ENCODE data around the gene NFIC.
"Not testable (repeated sequence)": the region's sequence is repeated elsewhere in the genome, so short reads cannot be mapped to it uniquely, and the experiment has no call there.

Gene NFIC

DNA sequence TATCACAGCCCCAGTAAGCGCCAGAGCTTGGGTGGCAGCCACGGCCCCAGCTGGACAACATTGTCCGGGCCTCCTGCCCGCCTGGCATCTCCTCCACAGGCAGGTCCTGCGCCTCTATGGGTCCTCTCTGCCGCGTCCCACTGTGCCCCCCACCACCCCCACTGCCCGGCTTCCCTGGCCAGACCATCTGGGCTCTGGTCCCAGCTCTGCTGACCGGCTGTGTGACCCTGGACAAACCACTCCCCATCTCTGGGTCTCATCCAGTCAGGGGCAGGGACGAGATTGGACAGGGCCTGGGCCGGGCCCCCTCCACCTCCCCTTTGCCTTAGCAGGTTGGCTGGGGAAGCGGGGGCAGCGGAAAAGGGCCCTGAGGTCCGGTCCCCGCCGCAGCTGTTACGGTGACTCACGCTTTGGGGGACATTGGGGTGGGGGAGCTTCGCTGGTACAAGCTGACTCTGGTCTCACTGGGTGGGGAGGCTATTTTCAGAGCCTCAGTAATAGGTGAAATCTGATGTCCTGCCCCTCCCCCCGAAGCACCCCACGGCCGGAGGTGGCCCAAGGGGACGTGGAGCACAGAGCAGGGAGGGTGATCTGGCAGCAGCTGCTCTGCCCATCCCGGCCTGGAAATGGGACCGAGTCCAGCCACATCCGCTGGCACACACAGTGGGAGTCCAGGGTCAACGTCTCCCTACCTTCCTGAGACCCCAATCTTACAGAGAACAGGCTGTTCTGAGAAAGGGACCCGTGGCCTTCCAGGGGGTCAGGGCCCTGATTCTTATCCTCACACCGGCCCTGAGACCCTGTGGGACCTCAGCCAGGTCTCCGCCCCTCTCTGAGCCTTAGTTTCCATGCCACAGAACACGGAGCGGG lies 9.1 kb downstream of the NFIC start:
- DNase-seq = no peak

DNA sequence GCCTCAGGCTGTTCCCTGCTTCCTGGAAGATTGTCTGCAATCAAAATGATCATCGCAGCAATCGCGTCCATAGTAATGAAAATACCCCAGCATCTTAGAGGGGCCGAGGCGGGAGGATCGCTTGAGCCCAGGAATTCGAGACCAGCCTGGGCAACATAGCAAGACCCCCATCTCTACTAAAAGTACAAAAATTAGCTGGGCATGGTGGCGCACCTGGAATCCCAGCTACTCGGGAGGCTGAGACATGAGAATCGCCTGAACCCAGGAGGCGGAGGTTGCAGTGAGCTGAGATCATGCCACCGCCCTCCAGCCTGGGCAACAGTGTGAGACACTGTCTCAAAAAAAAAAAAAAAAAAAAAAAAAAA lies 9.7 kb downstream of the NFIC start:
- not testable (repeated sequence) for DNase-seq

DNA sequence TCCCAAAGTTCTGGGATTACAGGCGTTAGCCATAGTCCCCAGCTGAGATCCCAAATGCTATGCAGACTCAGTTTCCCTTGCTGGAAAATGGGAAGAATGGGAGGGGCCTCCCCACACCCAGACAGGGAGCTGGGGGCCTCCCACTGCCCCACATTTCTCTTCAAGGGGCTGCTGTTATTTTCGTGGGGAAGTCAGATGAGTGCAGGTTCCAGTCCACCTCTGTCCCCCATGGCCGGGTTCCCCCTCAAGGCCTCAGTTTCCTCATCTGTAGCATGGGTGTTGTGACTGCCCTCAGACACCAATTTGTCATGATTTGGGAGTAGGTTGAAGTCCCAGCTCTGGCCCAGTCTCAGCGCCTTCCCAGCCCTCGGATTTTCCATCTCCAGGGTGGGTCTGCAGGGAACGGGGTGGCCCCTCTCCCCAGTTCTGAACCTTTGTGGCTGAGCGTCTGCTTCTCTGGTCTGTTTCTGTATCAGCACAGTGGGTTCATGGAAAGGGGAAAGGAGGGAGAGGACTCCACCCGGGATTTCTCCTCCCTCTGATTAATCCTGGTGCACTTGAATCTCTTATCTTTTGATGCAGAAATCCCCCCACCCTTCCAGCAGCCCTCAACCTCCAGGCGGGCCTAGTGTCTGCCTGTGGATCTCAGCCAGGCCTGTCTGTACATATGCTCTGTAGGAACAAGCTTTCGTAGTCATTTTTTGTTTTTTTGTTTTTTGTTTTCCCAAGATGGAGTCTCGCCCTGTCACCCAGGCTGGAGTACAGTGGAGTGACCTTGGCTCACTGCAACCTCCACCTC lies 12.2 kb downstream of the NFIC start:
- DNase-seq = no peak

DNA sequence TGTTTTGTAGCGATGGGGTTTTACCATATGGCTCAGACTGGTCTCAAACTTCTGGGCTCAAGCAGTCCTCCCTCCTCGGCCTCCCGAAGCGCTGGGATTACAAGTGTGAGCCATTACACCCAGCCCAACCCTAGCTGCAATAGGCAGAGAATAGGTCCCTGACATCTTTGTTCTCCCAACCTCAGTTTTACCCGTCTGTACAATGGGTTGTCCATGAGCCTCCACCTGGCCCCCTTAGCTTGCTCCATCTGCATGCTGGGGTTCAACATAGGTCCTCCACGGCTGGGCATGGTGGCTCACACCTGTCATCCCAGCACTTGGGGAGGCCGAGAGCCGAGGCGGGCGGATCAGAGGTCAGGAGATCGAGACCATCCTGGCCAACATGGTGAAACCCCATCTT lies 14.4 kb downstream of the NFIC start:
- DNase-seq = no peak

DNA sequence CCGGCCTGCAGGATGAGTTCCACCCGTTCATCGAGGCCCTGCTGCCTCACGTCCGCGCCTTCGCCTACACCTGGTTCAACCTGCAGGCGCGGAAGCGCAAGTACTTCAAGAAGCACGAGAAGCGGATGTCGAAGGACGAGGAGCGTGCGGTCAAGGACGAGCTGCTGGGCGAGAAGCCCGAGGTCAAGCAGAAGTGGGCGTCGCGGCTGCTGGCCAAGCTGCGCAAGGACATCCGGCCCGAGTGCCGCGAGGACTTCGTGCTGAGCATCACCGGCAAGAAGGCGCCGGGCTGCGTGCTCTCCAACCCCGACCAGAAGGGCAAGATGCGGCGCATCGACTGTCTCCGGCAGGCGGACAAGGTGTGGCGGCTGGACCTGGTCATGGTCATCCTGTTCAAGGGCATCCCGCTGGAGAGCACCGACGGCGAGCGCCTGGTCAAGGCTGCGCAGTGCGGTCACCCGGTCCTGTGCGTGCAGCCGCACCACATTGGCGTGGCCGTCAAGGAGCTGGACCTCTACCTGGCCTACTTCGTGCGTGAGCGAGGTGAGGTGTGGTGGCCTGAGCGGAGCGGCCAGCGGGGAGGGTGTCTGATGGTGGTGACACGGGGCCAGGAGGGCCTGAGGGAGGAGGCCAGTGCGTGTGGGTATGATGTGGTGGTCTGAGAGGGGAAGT lies 15.5 kb downstream of the NFIC start:
- no peak for DNase-seq

DNA sequence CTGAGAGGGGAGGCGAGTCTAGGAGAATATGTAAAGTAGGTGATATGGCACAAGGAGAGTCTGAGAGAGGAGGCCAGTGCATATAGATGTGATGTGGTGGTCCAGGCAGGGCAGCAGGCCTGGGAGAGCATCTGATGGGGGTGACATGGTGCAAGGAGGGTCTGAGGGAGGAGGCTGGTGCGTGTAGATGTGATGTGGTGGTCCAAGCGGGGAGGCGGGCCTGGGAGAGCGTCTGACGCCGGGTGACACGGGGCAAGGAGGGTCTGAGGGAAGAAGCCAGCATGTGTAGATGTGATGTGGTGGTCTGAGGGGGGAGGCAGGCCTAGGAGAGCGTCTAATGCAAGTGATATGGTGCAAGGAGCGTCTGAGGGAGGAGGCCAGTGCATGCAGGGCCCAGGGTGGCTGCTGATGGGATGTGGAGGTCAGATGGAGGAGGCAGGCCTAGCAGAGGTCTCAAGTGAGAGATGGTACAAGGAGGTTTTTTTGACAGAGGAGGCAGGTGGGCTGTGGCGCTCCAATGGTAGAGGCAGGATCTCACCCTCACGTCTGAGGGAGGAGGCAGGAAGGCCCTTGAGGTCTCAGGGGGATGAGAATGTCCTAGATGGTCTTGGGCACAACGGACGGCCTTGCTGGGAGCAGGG lies 16.2 kb downstream of the NFIC start:
- DNase-seq = no peak

DNA sequence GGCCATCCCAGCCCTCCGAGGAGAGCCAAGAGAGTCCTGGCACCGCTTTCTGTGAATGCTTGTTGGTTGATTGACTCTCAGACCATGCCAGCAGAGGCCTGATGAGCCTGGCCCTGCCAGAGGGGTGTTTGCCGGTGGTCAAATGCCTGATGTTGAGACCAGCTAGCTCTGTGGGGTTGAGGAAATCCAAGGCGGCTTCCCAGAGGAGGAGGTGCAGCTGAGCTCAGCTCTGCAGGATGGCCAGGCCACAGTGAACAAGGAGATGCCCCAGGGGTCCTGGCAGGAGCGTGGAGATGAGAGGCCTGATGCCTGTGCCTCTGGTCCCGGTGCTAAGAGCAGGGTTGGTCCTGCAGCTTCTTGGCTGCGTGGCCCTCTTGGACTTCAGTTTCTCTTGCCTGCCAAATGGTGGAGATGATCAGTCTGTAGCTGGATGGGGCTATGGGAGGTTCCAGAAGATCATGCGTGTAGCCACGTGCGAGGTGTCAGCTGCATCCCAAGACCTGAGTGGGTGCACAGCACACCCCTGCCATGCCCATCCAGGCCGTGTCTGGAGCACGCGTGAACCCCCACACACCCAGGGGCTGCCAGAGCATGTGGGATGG lies 16.8 kb downstream of the NFIC start:
- no peak for DNase-seq

DNA sequence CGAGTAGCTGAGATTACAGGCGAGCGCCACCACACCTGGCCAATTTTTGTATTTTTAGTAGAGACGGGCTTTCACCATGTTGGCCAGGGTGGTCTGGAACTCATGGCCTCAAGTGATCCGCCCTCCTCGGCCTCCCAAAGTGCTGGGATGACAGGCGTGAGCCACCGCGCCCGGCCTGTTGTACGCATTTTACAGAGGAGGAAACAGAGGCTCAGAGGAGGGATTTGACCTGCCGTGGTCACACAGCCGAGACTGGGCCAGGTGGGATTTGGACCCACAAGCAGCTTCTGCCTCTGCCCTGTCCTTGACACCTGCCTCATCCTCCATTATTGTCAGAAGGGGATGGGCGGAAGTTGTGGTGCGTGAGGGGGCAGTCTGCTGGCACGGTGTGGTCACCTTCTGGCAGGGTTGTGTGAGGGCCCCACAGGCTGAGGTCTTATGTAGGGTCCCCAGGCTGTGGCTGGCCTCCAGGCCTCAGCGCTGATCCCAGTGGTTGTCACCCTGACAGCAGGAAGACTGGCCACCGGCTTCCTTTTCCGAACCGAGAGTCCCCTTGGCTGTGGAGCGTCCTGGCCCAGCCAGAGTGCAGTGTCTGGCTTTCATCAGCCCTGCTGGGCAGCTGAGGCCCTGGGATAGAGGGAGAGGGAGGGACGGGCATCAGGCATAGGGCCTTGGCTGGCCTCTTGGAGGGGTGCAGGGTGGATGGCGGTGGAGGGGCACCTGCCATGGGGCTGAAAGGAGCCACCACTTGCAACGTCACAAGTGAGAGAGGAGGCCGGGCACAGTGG lies 20.3 kb downstream of the NFIC start:
- DNase-seq = no peak

DNA sequence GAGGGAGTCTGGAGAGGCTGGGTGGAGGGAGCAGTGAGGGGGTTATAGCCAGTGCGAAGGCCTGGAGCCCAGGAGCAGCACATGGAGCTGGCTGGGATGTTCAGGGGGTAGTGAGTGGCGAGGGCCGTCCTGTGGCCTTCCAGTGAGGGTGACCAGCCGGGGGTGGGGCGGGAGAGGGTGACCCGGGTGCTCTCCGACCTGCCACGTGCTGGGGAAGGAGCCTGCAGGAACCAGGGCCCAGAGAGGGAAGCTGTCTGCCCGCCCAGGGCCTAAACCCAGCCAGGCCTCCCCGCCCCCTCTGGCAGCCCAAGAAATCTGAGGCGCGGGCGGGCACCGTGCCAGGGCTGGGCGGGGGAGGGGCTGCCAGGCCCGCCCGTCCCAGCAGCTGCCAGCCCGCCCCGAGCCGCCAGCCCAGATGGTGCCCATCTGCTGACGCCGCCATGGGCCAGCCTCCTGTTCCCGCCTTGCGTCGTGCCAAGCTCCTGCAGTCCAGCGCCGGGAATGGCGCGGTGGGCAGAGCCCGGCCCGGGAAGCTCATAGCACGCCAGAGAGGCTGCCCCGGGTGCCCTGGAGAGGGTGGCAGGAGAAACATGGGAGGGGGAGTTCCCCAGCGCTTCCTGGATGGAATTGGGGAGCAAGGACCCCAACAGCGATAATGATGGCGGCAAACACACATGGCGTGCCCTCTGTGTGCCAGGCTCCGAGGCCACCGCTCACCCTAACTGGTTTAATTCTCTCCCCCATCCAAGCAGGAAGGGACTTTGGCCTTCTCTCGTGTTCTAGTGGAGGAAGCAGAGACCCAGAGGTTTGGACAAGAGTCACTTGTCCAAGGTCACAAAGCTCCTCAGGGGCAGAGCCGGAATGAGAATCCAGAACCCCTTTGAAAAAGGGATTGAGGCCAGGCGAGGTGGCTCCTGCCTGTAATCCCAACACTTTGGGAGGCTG lies 21.5 kb downstream of the NFIC start:
- DNase-seq = peak; percentile 81

DNA sequence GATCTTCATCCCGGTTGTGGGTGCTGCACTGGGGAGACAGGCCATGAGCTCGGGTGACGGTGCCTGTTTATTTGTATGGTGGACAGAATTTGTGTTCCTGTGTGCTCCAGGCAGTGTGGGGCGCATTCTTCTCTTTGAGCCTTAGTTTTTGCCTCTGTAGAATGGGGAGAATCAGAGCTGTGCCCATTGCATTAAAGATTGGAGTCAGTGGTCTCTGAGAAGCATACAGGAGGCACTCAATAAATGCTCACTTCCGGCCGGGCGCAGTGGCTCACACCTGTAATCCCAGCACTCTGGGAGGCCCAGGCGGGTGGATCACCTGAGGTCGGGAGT lies 23.0 kb downstream of the NFIC start:
- no peak for DNase-seq

DNA sequence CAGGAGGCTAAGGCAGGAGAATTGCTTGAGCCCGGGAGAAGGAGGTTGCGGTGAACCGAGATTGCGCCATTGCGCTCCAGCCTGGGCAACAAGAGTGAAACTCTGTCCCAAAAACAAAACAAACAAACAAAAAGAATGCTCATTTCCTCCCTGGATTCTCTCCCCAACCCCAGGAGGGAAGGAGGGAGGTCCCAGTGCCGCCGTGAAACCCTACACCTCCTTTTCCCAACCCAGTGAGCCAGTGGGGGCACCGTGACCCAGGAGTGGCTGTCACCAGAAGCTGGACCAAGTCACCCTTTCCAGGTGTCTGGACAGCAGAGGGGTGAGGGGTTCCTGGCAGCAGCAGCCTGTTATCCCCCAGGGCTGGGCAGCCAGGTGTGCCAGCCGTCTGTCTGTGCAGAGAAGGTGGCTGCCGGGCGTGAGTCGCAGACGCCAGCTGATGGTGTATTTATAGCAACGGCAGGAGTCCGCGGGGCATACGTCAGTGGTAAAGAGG lies 23.5 kb downstream of the NFIC start:
- peak; percentile 37 for DNase-seq

DNA sequence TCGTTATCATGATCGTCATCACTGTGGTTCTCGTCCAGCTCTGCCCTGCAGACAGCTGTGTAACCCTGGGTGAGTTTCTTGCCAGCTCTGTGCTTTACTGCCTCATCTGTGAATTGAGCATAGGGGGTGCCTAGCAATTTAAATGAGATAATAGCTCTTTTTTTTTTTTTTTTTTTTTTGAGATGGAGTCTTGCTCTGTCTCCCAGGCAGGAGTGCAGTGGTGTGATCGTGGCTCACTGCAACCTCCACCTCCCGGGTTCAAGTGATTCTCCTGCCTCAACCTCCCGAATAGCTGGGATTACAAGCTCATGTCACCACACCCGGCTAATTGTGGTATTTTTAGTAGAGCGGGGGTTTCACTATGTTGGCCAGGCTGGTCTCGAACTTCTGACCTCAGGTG lies 25.5 kb downstream of the NFIC start:
- not testable (repeated sequence) for DNase-seq

DNA sequence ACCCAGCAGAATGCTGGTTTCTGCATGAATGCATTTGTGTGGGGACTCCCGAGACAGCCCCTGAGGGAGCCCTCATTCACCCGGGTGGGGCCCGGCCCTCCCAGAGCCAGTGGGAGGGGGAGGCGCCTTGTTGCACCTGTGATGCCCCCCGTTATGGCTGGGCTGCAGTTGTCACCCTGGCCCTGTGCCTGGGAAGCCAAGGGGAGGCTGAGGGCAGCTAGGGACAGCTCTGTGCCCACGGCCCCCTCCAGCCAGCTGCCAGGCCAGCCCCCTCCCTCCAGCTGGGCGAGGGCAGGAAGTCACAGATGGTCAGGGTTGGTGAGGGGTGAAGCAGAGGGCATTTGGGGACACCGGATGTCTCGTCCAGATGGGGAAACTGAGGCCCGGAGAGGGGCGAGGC lies 26.1 kb downstream of the NFIC start:
- no peak for DNase-seq

DNA sequence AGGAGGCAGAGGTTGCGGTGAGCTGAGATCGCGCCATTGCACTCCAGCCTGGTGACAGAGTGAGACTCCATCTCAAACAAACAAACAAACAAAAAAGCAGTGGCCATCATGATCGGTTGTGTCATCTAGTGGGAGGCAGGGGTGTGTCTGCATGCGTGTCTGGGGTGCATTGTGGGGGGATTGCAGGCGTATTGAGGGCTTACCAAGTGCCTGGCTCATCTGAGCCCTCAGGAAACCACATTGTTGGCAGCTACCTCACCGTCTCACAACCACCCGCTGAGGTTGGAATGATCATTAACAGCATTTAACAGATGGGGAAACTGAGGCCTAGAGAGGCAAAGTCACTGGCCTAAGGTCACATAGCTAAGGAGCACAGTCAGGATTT lies 30.5 kb downstream of the NFIC start:
- DNase-seq = no peak

DNA sequence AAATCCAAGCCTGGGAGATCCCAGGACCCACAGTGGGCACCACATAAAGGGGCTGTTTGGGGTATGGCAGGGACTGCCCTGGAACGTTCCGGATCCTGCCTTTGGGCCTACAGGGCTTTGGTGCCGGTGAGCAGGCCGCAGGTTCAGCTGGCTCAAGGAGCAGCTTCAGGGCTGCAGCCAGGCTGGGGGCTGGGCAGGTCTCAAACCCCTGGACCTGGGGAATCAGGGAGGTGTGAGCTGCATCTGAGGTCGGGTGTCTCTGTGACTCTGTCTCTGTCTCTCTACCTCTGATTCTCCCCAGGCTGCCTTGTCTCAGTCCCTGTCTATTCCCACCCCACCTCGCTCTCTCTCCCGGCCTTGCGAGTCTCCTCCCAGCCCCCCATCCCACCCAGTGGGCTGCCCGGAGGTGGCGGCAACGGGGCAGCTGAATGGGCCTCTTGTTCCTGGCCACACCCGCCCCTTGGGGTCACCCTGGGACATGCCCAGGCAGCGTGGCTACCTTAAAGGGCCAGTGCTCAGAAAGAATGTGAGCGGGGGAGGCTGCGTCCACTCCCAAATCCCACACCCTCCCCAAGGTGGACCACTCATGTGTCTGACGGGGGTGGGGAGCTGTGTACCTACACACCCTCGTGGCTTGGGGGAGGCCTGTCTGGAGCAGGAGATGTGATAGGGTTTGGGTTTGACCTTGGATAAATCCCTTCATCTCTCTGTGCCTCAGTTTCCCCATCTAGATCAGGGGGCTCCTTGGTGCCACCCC lies 31.1 kb downstream of the NFIC start:
- DNase-seq = no peak

DNA sequence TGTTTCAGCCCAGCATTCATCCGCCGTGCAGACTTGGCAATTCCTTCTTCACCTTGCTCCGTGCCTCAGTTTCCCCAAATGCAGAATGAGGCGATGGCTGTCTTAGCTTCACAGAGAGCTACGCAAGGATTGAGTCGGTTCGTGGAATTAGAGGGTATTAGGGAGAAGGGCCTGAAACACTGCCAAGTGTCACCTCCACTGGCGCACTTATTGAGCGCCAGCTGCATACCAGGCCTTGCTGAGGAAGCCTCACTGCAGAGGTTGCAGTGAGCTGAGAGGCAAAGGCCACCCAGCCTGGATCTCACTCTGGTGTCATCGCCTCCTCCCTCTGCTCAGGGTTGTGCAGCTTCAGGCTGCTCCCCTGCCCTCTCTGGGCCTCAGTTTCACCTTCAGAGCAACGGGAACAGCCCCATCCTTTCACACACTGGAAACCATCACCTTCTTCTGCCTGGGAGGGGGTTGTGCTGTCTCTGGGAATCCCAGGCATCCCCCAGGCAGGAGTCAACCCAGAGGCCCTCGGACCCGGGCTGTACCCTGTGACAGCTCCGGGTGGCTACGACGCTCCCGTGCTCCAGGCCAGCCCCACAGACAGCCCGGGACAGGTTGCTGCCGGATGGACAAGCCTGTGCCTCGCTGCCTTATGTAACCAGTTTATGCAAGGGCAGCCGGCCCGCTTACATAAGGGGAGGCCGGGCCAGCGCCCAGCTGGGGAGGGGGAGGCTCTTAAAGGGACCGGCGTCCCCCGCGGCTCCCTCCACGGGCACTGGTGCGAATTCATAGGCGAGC lies 31.9 kb downstream of the NFIC start:
- DNase-seq = no peak

DNA sequence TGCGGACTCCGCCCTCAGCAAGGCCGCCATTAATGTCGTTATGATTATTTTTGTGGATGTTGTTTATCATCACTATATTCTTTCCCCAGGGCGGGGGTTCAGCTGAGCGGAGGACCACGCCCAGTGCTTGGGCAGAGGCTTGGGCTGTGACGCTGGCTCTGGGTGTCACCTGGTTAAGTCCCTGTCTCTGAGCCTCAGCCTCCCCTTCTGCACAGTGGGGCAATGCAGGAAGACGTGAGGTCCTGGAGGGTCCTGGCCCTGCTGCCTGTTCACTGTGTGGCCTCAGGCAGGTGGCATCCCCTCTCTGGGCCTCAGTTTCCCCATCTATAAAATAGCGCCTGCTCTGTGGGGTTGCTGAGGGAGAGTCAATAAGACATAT lies 32.5 kb downstream of the NFIC start:
- DNase-seq = no peak

DNA sequence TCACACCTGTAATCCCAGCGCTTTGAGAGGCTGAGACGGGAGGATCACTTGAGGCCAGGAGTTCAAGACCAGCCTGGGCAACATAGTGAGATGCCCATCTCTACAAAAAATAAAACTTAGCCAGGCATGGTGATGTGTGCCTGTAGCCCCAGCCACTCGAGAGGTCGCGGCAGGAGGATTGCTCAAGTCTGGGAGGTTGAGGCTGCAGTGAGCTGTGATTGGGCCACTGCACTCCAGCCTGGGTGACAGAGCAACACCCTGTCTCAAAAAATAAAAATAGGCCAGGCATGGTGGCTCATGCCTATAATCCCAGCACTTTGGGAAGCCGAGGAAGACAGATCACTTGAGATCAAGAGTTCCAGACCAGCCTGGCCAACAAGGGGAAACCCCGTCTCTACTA lies 32.9 kb downstream of the NFIC start:
- DNase-seq = not testable (repeated sequence)
